GM21528 (cell line): ENCODE results near the gene TSPOAP1.

Experiments used
- ATAC-seq: cut with Tn5 transposase; IDR thresholded peaks from one replicate; pipeline ENCODE4 v1.9.1; 2021; ENCODE audit warnings: mild to moderate bottlenecking, moderate library complexity; ENCODE audit not compliant: unreplicated experiment, low FRiP score

Gene TSPOAP1

GRCh38 chr17:58267347-58268324 lies 61.0 kb downstream of the TSPOAP1 start:
- no peak for ATAC-seq

- no peak for ATAC-seq
These were observed 62.4 kb downstream of the TSPOAP1 start for GRCh38 chr17:58265902-58266875.

GRCh38 chr17:58265271-58265670 lies 63.3 kb downstream of the TSPOAP1 start:
- no peak for ATAC-seq

- no peak for ATAC-seq
These were observed 64.0 kb downstream of the TSPOAP1 start for GRCh38 chr17:58264407-58265103.

- no peak for ATAC-seq
These were observed 64.8 kb downstream of the TSPOAP1 start for GRCh38 chr17:58263773-58264172.

DNA sequence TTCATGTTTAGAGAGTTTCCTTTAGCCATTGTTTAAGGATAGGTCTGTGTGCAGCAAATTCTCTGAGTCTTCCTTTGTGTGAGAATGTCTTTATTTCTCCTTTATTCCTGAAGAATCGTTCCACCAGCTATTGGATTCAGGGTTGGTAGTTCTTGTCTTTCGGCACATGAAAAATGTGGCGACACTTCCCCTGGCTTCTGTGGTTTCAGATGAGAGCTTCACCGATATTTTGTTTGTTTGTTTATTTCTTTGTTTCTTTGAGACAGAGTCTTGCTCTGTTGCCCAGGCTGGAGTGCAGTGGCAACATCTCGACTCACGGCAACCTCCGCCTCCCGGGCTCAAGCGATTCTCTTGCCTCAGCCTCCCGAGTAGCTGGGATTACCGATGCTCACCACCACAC lies 66.4 kb downstream of the TSPOAP1 start:
- no peak for ATAC-seq

DNA sequence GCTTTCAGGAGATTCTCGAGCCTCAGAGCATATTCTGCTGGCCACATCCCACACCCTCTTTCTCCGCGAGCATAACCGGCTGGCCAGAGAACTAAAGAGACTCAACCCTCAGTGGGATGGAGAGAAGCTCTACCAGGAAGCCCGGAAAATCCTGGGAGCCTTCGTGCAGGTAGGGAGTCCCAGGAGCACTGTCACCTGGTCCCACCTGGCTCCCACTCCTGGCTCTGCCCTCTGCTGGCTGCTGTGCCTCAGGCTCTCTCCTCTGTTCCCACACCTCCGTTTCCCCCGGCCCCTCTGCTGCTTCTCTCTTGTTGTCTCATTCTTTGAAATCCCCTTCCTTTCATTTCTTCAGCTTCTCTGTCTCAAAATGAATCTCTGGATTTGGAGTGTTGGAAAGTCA lies 73.8 kb downstream of the TSPOAP1 start:
- ATAC-seq: no peak

DNA sequence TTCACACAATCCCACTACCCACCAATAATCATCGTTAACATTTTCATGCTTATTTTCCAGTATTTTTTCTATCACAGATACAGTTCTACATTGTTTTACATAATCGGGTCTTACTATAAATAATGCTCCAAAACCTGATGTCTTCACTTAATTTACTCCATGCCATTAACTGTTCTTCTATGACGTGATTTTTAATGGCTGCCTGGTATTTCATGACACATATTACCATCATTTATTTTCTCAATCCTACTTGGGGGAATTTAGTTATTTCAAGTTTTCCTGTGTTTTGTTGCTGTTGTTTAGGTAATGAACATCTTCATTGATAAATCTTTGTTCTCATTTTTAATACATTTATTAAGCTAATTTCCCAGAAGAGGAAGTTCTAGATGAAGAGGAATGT lies 75.5 kb downstream of the TSPOAP1 start:
- ATAC-seq: no peak

DNA sequence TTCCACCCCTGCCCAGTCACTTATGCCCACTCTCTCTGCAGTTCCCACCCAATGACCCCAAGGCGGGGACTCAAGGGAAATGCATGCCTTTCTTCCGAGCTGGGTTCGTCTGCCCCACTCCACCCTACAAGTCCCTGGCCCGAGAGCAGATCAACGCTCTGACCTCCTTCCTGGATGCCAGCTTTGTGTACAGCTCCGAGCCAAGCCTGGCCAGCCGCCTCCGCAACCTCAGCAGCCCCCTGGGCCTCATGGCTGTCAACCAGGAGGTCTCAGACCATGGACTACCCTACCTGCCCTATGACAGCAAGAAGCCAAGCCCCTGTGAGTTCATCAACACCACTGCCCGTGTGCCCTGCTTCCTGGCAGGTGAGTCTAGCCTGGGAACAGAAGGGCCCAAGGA lies 76.5 kb downstream of the TSPOAP1 start:
- no peak for ATAC-seq
